Mesothelial cell of epicardium (in vitro differentiated cells): ENCODE data around the gene ANO8. TPM values are rescaled to one million over a fixed set of nuclear protein-coding genes. Genes with fewer than 3 reads are reported as not detected.
"Not testable (repeated sequence)": the region's sequence is repeated elsewhere in the genome, so short reads cannot be mapped to it uniquely, and the experiment has no call there.

Experiments
- DNase-seq, 2 experiments: peaks; one replicate each; pipeline ENCODE4 v3.0.0; 2021; ENCODE audit warnings: low spot score in 2 of 2; ENCODE audit not compliant: unreplicated experiment in 2 of 2
- H3K27ac Mint-ChIP-seq: 2 replicates; pipeline ENCODE4 v1.8.0; 2021; ENCODE audit warnings: mixed read lengths
- H3K27me3 Mint-ChIP-seq: 2 replicates; pipeline ENCODE4 v1.8.0; 2021; ENCODE audit warnings: low read depth, mixed read lengths
- H3K36me3 Mint-ChIP-seq: 2 replicates; pipeline ENCODE4 v1.8.0; 2021; ENCODE audit warnings: mixed read lengths
- H3K4me1 Mint-ChIP-seq: 2 replicates; pipeline ENCODE4 v1.8.0; 2021; ENCODE audit warnings: mixed read lengths
- H3K4me3 Mint-ChIP-seq: 2 replicates; pipeline ENCODE4 v1.8.0; 2021; ENCODE audit warnings: mild to moderate bottlenecking, moderate library complexity, mixed read lengths
- H3K9me3 Mint-ChIP-seq: 2 replicates; pipeline ENCODE4 v1.8.0; 2021; ENCODE audit warnings: mixed read lengths
- total RNA-seq: library from RNA; stranded (reverse); gene quantifications from 3 replicates; pipeline ENCODE4 v1.2.1, GENCODE V29; 2021
- TF ChIP-seq, protein P1 (sequence below): fragments of 200-600 bp; sonication (generic); IDR thresholded peaks from one replicate; pipeline ENCODE4 v1.5.0; 2021; ENCODE audit warnings: antibody characterized with exemption; ENCODE audit not compliant: unreplicated experiment

ANO8 gene
- total RNA-seq, 1 donor from 2014 or later = 43.5 TPM

DNA sequence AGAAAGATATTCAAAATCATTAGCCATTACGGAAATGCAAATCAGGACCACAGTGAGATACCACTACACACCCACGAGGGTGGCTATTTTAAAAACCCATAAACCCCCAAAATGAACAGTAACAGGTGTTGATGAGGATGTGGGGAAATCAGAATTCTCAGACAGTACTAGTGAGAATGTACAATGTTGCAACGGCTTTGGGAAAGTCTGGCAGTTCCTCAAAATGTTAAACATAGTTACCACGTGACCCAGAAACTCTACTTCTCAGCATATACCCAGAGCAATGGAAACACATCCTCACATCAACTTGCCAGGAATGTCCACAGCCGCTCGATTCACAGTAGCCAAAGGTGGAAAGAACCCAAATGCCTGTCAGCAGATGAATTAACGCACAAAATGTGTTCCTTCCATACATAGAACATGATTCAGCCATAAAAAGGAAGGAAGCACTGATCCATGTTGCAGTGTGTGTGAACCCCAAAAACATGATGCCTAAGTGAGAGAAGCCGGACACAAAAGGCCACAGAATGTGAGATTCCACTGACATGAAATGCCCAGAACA lies 35.5 kb upstream of the ANO8 start:
- Mint-ChIP-seq H3K4me1 (no peaks in the 10 kb centered on the region), H3K36me3 (no peaks in the 10 kb centered on the region), H3K27ac (no peak overlapping the region), H3K27me3 (peaks cover 6% of the 10 kb centered on the region), H3K4me3 (no peak overlapping the region), H3K9me3 (no peaks in the 10 kb centered on the region)
- no peak for DNase-seq
- TF ChIP-seq, protein P1, sequence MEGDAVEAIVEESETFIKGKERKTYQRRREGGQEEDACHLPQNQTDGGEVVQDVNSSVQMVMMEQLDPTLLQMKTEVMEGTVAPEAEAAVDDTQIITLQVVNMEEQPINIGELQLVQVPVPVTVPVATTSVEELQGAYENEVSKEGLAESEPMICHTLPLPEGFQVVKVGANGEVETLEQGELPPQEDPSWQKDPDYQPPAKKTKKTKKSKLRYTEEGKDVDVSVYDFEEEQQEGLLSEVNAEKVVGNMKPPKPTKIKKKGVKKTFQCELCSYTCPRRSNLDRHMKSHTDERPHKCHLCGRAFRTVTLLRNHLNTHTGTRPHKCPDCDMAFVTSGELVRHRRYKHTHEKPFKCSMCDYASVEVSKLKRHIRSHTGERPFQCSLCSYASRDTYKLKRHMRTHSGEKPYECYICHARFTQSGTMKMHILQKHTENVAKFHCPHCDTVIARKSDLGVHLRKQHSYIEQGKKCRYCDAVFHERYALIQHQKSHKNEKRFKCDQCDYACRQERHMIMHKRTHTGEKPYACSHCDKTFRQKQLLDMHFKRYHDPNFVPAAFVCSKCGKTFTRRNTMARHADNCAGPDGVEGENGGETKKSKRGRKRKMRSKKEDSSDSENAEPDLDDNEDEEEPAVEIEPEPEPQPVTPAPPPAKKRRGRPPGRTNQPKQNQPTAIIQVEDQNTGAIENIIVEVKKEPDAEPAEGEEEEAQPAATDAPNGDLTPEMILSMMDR = no peak

DNA sequence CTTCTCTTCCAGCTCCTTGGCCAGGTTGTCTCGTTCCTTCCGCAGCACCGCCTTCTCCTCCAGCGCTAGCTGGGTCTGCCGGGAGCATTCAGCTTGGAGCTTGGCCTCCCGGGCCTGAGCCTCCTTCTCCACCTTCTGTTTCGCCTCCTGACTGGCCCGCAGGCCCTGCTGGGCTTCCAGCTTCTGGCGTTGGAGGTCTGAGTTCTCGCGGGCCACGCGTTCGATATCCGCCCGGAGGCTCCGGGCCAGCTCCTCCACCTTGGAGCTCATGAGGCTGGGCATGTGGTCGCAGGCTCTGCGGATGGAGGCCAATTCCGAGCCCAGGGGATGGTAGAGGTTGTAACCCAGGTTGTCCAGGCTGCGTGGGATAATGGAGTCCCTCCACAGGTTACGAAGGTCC lies 30.7 kb upstream of the ANO8 start:
- TF ChIP-seq, protein P1 = no peak
- Mint-ChIP-seq H3K4me1 (no peaks in the 10 kb centered on the region), H3K4me3 (no peak overlapping the region), H3K9me3 (no peaks in the 10 kb centered on the region), H3K27ac (no peak overlapping the region), H3K36me3 (no peaks in the 10 kb centered on the region), H3K27me3 (peaks cover 10% of the 10 kb centered on the region)
- no peak for DNase-seq

DNA sequence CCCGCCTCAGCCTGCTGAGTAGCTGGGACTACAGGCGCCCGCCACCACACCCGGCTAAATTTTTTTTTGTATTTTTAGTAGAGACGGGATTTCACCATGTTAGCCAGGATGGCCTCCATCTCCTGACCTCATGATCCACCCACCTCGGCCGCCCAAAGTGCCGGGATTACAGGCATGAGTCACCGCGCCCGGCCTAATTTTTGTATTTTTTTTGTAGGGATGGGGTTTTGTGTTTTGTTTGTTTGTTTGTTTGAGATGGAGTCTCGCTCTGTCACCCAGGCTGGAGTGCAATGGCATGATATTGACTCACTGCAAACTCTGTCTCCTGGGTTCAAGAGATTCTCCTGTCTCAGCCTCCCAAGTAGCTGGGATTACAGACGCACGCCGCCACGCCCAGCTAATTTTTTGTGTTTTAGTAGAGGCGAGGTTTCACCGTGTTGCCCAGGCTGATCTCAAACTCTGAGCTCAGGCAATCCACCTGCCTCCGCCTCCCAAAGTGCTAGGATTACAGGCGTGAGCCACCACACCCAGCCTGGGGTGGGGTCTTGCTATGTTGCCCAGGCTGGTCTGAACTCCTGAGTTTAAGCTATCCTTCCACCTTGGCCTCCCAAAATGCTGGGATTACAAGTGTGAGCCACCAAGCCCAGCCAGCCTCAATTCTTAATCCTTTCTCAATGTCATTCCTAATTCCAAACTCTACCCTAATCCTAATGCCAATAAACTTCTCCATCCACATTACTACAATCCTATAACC lies 29.4 kb upstream of the ANO8 start:
- H3K4me1 Mint-ChIP-seq, DNase-seq, H3K4me3 Mint-ChIP-seq, H3K9me3 Mint-ChIP-seq, H3K36me3 Mint-ChIP-seq, H3K27ac Mint-ChIP-seq: not testable (repeated sequence)
- peaks cover 10% of the 10 kb centered on the region for H3K27me3 Mint-ChIP-seq

DNA sequence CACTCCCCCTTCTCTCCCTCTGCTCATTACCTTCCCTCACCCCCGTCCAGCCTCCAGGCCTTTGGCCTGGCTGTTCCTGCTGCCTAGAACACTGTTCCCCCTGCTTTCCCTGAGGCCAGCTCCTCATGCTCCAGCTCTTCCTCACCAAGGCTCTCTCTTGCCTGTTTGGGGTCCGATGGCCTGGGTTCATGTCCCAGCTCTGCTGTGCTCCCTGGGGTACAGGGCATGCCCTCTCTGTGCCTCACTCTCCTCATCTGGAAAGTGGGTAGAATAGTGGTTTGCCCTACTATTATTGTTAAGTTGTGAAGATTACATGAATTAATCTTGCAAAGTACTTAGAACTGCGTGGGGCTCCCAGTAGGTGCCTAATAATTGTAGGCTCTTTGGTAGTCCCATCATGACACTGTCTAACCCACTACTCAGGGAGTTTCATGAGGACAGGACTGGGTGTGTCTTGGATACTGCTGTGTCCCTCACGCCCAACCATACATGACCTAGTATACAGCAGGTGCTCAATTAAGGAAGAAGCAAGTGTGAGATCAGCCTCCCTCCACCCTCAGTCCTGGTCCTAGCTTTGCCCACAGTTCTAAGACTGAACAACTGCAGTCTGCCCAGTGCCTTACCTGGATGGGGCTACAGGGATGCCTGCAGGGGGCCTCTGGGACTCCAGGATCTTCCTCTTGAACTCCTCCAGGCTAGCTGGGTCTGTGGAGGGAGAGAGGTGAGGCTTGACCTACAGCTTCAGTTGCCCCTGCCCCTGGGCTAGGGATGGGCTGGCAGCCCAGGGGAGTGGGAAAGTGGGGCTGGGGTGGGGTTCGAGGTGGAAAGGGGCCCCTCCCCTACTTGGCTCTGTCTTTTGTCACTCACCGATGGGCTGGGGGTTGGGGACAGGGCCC lies 25.5 kb upstream of the ANO8 start:
- DNase-seq = no peak
- Mint-ChIP-seq H3K4me1 (no peaks in the 10 kb centered on the region), H3K9me3 (no peaks in the 10 kb centered on the region), H3K4me3 (no peak overlapping the region), H3K36me3 (no peaks in the 10 kb centered on the region), H3K27ac (no peak overlapping the region), H3K27me3 (peaks cover 4% of the 10 kb centered on the region)
- TF ChIP-seq, protein P1 = no peak

DNA sequence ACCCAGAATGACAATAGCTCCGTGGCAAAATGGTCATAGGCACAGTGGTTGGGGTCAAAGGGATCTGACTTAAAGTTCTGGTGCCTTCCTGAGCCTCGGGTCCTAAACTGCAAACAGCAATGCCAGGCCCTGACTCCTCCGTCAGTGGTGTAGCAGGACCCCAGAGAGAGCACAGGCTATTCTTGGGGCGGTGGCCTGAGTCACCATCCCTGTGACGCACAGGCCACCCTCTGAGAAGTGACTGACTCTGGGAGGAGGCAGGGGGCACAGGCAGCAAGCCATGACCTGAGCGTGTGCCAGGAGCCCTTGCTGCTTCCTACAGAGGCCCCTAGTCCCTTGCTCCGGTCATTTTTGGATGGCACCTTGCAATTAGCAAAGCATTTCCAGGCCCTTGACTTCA lies 23.7 kb upstream of the ANO8 start:
- TF ChIP-seq, protein P1 = no peak
- DNase-seq = no peak
- no peaks in the 10 kb centered on the region for H3K4me1 Mint-ChIP-seq

DNA sequence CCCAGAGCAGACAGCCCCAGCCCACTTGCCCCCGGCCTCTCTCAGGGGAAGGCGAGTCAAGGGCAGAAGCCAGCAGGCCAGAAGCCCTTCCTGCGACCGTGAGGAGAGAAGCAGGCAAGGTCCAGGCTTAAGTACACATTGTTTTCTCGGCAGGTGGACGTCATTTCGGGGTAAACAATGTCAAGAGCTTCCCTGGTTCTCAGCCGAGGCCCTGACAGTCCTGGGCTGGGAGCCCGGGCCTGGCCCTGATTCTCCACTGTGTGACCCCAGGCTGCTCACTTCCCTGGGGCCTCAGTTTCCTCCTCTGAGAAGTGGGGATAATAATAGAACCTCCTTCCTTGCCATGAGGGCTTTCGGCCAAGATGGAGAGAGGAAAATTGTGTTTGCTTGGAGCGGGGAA lies 23.1 kb upstream of the ANO8 start:
- no peak overlapping the region for H3K4me3 Mint-ChIP-seq
- H3K27me3 Mint-ChIP-seq = peaks cover 2% of the 10 kb centered on the region
- no peaks in the 10 kb centered on the region for H3K9me3 Mint-ChIP-seq
- no peak overlapping the region for H3K27ac Mint-ChIP-seq
- H3K36me3 Mint-ChIP-seq = no peaks in the 10 kb centered on the region
- H3K4me1 Mint-ChIP-seq = no peaks in the 10 kb centered on the region
- TF ChIP-seq, protein P1 = no peak
- no peak for DNase-seq

More for the DNA sequence above, 23.7 kb upstream of the ANO8 start:
- Mint-ChIP-seq H3K4me3 (no peak overlapping the region), H3K27ac (no peak overlapping the region), H3K27me3 (peaks cover 3% of the 10 kb centered on the region), H3K36me3 (no peaks in the 10 kb centered on the region), H3K9me3 (no peaks in the 10 kb centered on the region)
